PC-9 (cell line): Measurements from ENCODE around the gene HNF1A. TPM values are rescaled to one million over a fixed set of nuclear protein-coding genes. Genes with fewer than 3 reads are reported as not detected.

Experiments
- BruUV-seq: library from RNA; stranded (reverse); fragments of 400-500 nt; replicated peaks from 2 replicates; lab custom pipeline; 2021; lab: Mats Ljungman, UMichigan
- CTCF ChIA-PET: fragments of 300-600 bp; sonication (Branson Sonifier 250); formaldehyde crosslinking; loops from one replicate; lab custom pipeline; 2022; ENCODE audit warnings: antibody characterized with exemption; lab: Charles Lee
- POLR2A ChIA-PET: fragments of 300-600 bp; sonication (Branson Sonifier 250); formaldehyde crosslinking; loops from one replicate; lab custom pipeline; 2022; ENCODE audit warnings: antibody characterized with exemption; ENCODE audit not compliant: unreplicated experiment; lab: Charles Lee
- DNase-seq, 2 experiments: peaks; one replicate each; pipeline versions ENCODE4 v3.0.0 to v3.0.0-alpha.2; 2015 to 2022; ENCODE audit warnings: mixed read lengths in 1 of 2
- H2AFZ ChIP-seq: fragments of 200-600 bp; sonication (generic); 2 replicates; pipeline ENCODE4 v1.8.1; 2017; ENCODE audit warnings: antibody characterized with exemption
- H3F3A ChIP-seq: fragments of 200-600 bp; sonication (generic); 2 replicates; pipeline ENCODE4 v1.8.1; 2017; ENCODE audit warnings: antibody characterized with exemption, mild to moderate bottlenecking, low read depth; ENCODE audit not compliant: insufficient read depth
- H3K27ac ChIP-seq: fragments of 200-600 bp; sonication (generic); 2 replicates; pipeline ENCODE4 v1.6.1; 2016; ENCODE audit warnings: mixed run types
- H3K27me3 ChIP-seq: fragments of 200-600 bp; sonication (generic); 2 replicates; pipeline ENCODE4 v1.6.1; 2016; ENCODE audit warnings: low read depth, mixed run types; ENCODE audit not compliant: insufficient read depth
- H3K36me3 ChIP-seq: fragments of 200-600 bp; sonication (generic); 2 replicates; pipeline ENCODE4 v1.6.1; 2016; ENCODE audit warnings: low read depth, mixed run types
- H3K4me1 ChIP-seq: fragments of 200-600 bp; sonication (generic); replicated peaks from 2 replicates; pipeline ENCODE4 v1.6.1; 2016; ENCODE audit warnings: mixed run types; ENCODE audit not compliant: insufficient read depth
- H3K4me2 ChIP-seq: fragments of 200-600 bp; sonication (generic); 2 replicates; pipeline ENCODE4 v1.6.1; 2017; ENCODE audit warnings: mixed run types
- H3K4me3 ChIP-seq: fragments of 200-600 bp; sonication (generic); 2 replicates; pipeline ENCODE4 v1.6.1; 2016; ENCODE audit warnings: mixed run types
- H3K79me2 ChIP-seq: fragments of 200-600 bp; sonication (generic); 2 replicates; pipeline ENCODE4 v1.6.1; 2017; ENCODE audit warnings: low read depth, mixed run types
- H3K9me2 ChIP-seq: fragments of 200-600 bp; sonication (generic); 2 replicates; pipeline ENCODE4 v1.8.1; 2017; ENCODE audit warnings: mild to moderate bottlenecking; ENCODE audit not compliant: insufficient read depth
- H3K9me3 ChIP-seq: fragments of 200-600 bp; sonication (generic); 2 replicates; pipeline ENCODE4 v1.8.1; 2016; ENCODE audit warnings: low read depth; ENCODE audit not compliant: insufficient read depth
- H4K20me1 ChIP-seq: fragments of 200-600 bp; sonication (generic); 2 replicates; pipeline ENCODE4 v1.8.1; 2017; ENCODE audit not compliant: insufficient read depth
- CTCF ChIP-seq: fragments of 200-600 bp; sonication (generic); conservative IDR thresholded peaks from 2 replicates; pipeline ENCODE4 v1.6.1; 2017; ENCODE audit warnings: mixed run types, antibody characterized with exemption, mild to moderate bottlenecking, moderate library complexity
- EZH2 ChIP-seq: fragments of 200-600 bp; sonication (generic); IDR thresholded peaks from 2 replicates; pipeline ENCODE4 v1.8.0; 2017; ENCODE audit warnings: antibody characterized with exemption, low read depth
- intact Hi-C: fragments of 100-400 bp; cut with micrococcal nuclease; formaldehyde crosslinking; loops from one replicate; pipeline ENCODE4 v1.10.0; 2022; ENCODE audit not compliant: unreplicated experiment
- total RNA-seq: library from RNA; stranded (reverse); gene quantifications from 2 replicates; pipeline ENCODE4 v1.2.3, GENCODE V29; 2021

HNF1A gene
- total RNA-seq, 1 experiment from 2014 or later, result not detected

- Histone ChIP-seq H3K9me3 (no peaks in the 10 kb centered on the region), H3K27ac (no peak overlapping the region), H2AFZ (no peak overlapping the region), H3K9me2 (no peaks in the 10 kb centered on the region), H4K20me1 (no peaks in the 10 kb centered on the region), H3K4me3 (no peak overlapping the region), H3K79me2 (no peaks in the 10 kb centered on the region), H3F3A (no peaks in the 10 kb centered on the region), H3K4me1 (no peaks in the 10 kb centered on the region), H3K36me3 (no peaks in the 10 kb centered on the region), H3K4me2 (0 out of 2 replicates have a peak overlapping the region, but pooled peaks have one; percentile 16), H3K27me3 (no peaks in the 10 kb centered on the region)
- intact Hi-C loops, result loop anchor here (5.0 kb wide), 1 partner anchor 33 kb away; no protein-coding TSS in a partner anchor
- CTCF ChIA-PET, result interaction anchor here (0.5 to 0.7 kb wide), 3 partner anchors 20 to 110 kb away, joined by 3 read pairs; no protein-coding TSS in a partner anchor
- no TSS peak for BruUV-seq
- POLR2A ChIA-PET, result no interaction called here
- no peak for TF ChIP-seq CTCF
- TF ChIP-seq EZH2, result no peak
- DNase-seq, result no peak
Observed at GRCh38 chr12:120940006-120940405, 38.3 kb upstream of the HNF1A start.

- H3K4me3 ChIP-seq, result no peak overlapping the region
- no peaks in the 10 kb centered on the region for H3K27me3 ChIP-seq
- H2AFZ ChIP-seq, result no peak overlapping the region
- no peaks in the 10 kb centered on the region for H3F3A ChIP-seq
- TF ChIP-seq CTCF (no peak), EZH2 (no peak)
- H3K36me3 ChIP-seq, result no peaks in the 10 kb centered on the region
- H3K27ac ChIP-seq, result no peak overlapping the region
- no TSS peak for BruUV-seq
- no peaks in the 10 kb centered on the region for H3K9me2 ChIP-seq
- H4K20me1 ChIP-seq, result no peaks in the 10 kb centered on the region
- no peaks in the 10 kb centered on the region for H3K9me3 ChIP-seq
- H3K4me2 ChIP-seq, result no peak overlapping the region
- DNase-seq, result peak in 1 of 2 experiments; percentile 55
- intact Hi-C loops, result loop anchor here (5.0 kb wide), 1 partner anchor 33 kb away; no protein-coding TSS in a partner anchor
- ChIA-PET CTCF (interaction anchor here (0.6 kb wide), 2 partner anchors 45 to 552 kb away, joined by 4 to 6 read pairs; no protein-coding TSS in a partner anchor), POLR2A (no interaction called here)
- H3K4me1 ChIP-seq, result no peaks in the 10 kb centered on the region
- H3K79me2 ChIP-seq, result no peaks in the 10 kb centered on the region
Observed at GRCh38 chr12:120940799-120941198, 37.5 kb upstream of the HNF1A start.

GRCh38 chr12:120941412-120941811 lies 36.9 kb upstream of the HNF1A start:
- Histone ChIP-seq H3K9me3 (no peaks in the 10 kb centered on the region), H3K36me3 (no peaks in the 10 kb centered on the region), H3F3A (no peaks in the 10 kb centered on the region), H3K4me2 (no peak overlapping the region), H3K27ac (no peak overlapping the region), H3K4me3 (no peak overlapping the region), H3K79me2 (no peaks in the 10 kb centered on the region), H3K9me2 (no peaks in the 10 kb centered on the region), H3K27me3 (no peaks in the 10 kb centered on the region), H2AFZ (no peak overlapping the region), H3K4me1 (no peaks in the 10 kb centered on the region), H4K20me1 (no peaks in the 10 kb centered on the region)
- no TSS peak for BruUV-seq
- ChIA-PET POLR2A (no interaction called here), CTCF (interaction anchor here (0.6 kb wide), 1 partner anchor 551 kb away, joined by 6 read pairs; no protein-coding TSS in a partner anchor)
- TF ChIP-seq EZH2 (no peak), CTCF (no peak)
- no peak for DNase-seq
- intact Hi-C loops, result loop anchor here (5.0 kb wide), 1 partner anchor 34 kb away; no protein-coding TSS in a partner anchor
